Activated CD8-positive, alpha-beta memory T cell treated with anti-CD3 and anti-CD28 coated beads, Interleukin-2, amount 50 U/mL, for 1 hour (primary cell): ENCODE data around the gene ZP3.
"Not testable (repeated sequence)": the region's sequence is repeated elsewhere in the genome, so short reads cannot be mapped to it uniquely, and the experiment has no call there.

Experiments used
- DNase-seq: peaks from one replicate; pipeline ENCODE4 v3.0.0-alpha.2; 2020; ENCODE audit errors: extremely low read depth

ZP3 gene

DNA sequence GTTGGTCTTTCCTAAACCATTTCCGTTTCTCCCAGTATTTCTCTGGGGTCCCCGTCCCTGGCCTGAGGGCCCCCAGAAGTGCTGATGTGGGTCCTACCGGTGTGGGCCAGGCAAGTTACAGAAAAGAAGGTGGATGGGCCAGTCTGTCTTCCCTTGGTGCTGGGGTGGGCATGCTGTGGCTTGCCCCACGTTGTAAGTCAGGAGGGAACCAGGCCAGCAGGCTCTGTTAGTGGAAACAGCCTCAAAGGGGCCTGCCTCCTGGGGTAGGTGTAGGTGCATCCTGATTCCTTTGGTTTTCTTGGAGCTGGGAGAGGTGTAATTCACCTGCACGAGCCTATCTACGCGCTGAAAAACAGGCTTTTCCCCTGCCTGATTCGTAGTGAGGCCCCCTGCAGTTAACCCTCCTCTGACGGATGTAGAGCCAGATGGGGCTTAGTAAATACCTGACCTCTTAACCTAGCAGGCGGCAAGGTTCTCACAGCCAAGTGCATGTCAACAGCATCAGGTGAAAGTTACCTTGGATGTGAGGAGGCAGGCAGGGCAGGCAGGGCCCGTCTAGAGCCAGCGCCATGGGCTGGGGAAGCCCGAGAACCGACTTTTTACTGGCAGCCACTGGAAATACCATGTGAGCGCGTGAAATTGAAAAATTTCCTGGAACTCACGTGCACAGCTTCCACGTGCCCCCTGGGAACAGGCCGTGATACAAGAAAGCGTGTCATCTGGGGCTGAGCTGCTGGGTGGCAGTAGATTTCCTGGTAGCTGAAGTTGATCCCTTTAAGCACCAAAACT lies 61.3 kb downstream of the ZP3 start:
- not testable (repeated sequence) for DNase-seq

DNA sequence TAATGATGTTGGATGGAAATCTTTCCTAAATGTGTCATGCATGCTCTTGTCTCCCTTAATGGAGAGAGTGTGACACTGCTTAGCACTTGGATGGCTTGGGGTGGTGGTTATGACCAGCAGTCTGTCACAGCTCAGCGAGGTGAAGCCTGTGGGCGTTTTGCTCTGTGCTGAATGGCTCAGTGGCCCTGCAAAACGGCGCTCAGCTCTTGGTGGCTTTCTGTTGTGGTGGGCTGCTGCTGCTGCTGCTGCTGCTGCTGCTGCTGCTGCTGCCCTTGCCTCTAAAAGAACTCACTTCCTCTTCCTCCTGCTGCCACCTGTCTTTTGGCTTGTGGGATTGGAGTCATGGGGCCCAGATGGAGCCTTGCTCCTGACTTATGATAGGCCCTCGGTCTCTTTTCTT lies 61.9 kb downstream of the ZP3 start:
- peak; percentile 7 for DNase-seq

DNA sequence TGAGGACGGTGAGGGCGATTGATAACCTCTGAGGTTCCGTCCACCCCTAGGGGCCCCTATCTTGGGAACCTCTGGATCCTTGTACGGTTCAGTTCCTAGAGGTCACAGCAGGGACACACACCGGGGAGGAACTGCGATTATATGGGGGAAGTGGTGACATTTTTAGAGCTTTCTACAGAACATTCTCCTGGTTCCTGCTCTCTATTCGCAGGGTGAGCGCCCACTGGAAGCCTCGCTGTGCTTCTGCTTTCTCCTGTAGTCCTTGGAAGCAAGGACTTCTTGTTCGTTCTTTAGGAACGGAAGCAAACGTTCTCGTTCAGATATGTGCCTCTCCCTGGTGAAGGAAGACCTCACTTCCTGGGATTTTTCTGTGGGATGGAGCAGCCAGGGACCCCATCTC lies 63.2 kb downstream of the ZP3 start:
- DNase-seq = not testable (repeated sequence)
